T-helper 1 cell treated with Interleukin-12 subunit alpha and Interleukin-12 subunit beta and Interleukin-4 antibody, amounts not matched to agents 30 μg/mL and 1 μg/mL, for 36 hours (primary cell): ENCODE measurements around the gene GMPR2.
"Not testable (repeated sequence)": the region's sequence is repeated elsewhere in the genome, so short reads cannot be mapped to it uniquely, and the experiment has no call there.

ENCODE experiments used
- H3K27ac Mint-ChIP-seq: one replicate; pipeline ENCODE4 v1.8.0; 2021; ENCODE audit warnings: mild to moderate bottlenecking, mixed read lengths
- H3K27me3 Mint-ChIP-seq: one replicate; pipeline ENCODE4 v1.8.0; 2021; ENCODE audit warnings: low read depth, mixed read lengths
- H3K36me3 Mint-ChIP-seq: one replicate; pipeline ENCODE4 v1.8.0; 2021; ENCODE audit warnings: low read depth, mixed read lengths
- H3K4me1 Mint-ChIP-seq: one replicate; pipeline ENCODE4 v1.8.0; 2021; ENCODE audit warnings: low read depth, mixed read lengths
- H3K4me3 Mint-ChIP-seq: one replicate; pipeline ENCODE4 v1.8.0; 2021; ENCODE audit warnings: mild to moderate bottlenecking, moderate library complexity, mixed read lengths
- H3K9me3 Mint-ChIP-seq: one replicate; pipeline ENCODE4 v1.8.0; 2021; ENCODE audit warnings: mixed read lengths

Gene GMPR2

GRCh38 chr14:24194873-24195185, 37.9 kb upstream of the GMPR2 start:
- H3K36me3 Mint-ChIP-seq: peaks cover 43% of the 10 kb centered on the region
- H3K9me3 Mint-ChIP-seq: no peaks in the 10 kb centered on the region
- peak overlapping the region; percentile 98 for H3K4me3 Mint-ChIP-seq
- peaks cover 56% of the 10 kb centered on the region for H3K4me1 Mint-ChIP-seq
- H3K27ac Mint-ChIP-seq: peak overlapping the region; percentile 90
- H3K27me3 Mint-ChIP-seq: no peaks in the 10 kb centered on the region

- peaks cover 50% of the 10 kb centered on the region for H3K4me1 Mint-ChIP-seq
- H3K27me3 Mint-ChIP-seq: no peaks in the 10 kb centered on the region
- peaks cover 41% of the 10 kb centered on the region for H3K36me3 Mint-ChIP-seq
- H3K9me3 Mint-ChIP-seq: no peaks in the 10 kb centered on the region
- peak within 1 kb of the TSS; percentile 98 for H3K4me3 Mint-ChIP-seq
- H3K27ac Mint-ChIP-seq: peak within 1 kb of the TSS; percentile 96
Measured at GRCh38 chr14:24195186-24196070, 37.3 kb upstream of the GMPR2 start, which contains the start of gene TM9SF1. TM9SF1 (minus strand) TSS chr14:24195441; CDS start chr14:24195019, 422 bp downstream.

- H3K36me3 Mint-ChIP-seq: peaks cover 43% of the 10 kb centered on the region
- no peaks in the 10 kb centered on the region for H3K27me3 Mint-ChIP-seq
- H3K4me1 Mint-ChIP-seq: peaks cover 49% of the 10 kb centered on the region
Measured at GRCh38 chr14:24196071-24197055, 36.4 kb upstream of the GMPR2 start.

GRCh38 chr14:24197056-24197450, 35.7 kb upstream of the GMPR2 start:
- Mint-ChIP-seq H3K36me3 (peaks cover 43% of the 10 kb centered on the region), H3K4me1 (peaks cover 45% of the 10 kb centered on the region), H3K4me3 (peak overlapping the region; percentile 98), H3K9me3 (peaks cover 8% of the 10 kb centered on the region), H3K27ac (peak overlapping the region; percentile 83), H3K27me3 (no peaks in the 10 kb centered on the region)

More at GRCh38 chr14:24196071-24197055, 36.4 kb upstream of the GMPR2 start:
- peaks cover under 1% of the 10 kb centered on the region for H3K9me3 Mint-ChIP-seq
- H3K4me3 Mint-ChIP-seq: peak overlapping the region; percentile 98
- peak overlapping the region; percentile 96 for H3K27ac Mint-ChIP-seq

- peaks cover 44% of the 10 kb centered on the region for H3K36me3 Mint-ChIP-seq
- H3K9me3 Mint-ChIP-seq: peaks cover 16% of the 10 kb centered on the region
- H3K4me3 Mint-ChIP-seq: peak overlapping the region; percentile 29
- H3K27ac Mint-ChIP-seq: peak overlapping the region; percentile 34
- H3K4me1 Mint-ChIP-seq: peaks cover 37% of the 10 kb centered on the region
- H3K27me3 Mint-ChIP-seq: no peaks in the 10 kb centered on the region
Measured at GRCh38 chr14:24198814-24199524, 33.8 kb upstream of the GMPR2 start.

- H3K4me3 Mint-ChIP-seq, H3K27ac Mint-ChIP-seq, H3K27me3 Mint-ChIP-seq: not testable (repeated sequence)
- Mint-ChIP-seq H3K36me3 (peaks cover 59% of the 10 kb centered on the region), H3K9me3 (peaks cover 16% of the 10 kb centered on the region), H3K4me1 (peaks cover 19% of the 10 kb centered on the region)
Measured at GRCh38 chr14:24202538-24202937, 30.2 kb upstream of the GMPR2 start.

GRCh38 chr14:24203249-24203886, 29.4 kb upstream of the GMPR2 start:
- not testable (repeated sequence) for H3K27me3 Mint-ChIP-seq, H3K4me3 Mint-ChIP-seq, H3K27ac Mint-ChIP-seq
- H3K9me3 Mint-ChIP-seq: peaks cover 16% of the 10 kb centered on the region
- H3K4me1 Mint-ChIP-seq: peaks cover 19% of the 10 kb centered on the region
- H3K36me3 Mint-ChIP-seq: peaks cover 64% of the 10 kb centered on the region

GRCh38 chr14:24204163-24205146, 28.3 kb upstream of the GMPR2 start:
- peaks cover 16% of the 10 kb centered on the region for H3K9me3 Mint-ChIP-seq
- H3K27me3 Mint-ChIP-seq: no peaks in the 10 kb centered on the region
- H3K4me3 Mint-ChIP-seq: no peak overlapping the region
- peaks cover 10% of the 10 kb centered on the region for H3K4me1 Mint-ChIP-seq
- no peak overlapping the region for H3K27ac Mint-ChIP-seq
- H3K36me3 Mint-ChIP-seq: peaks cover 62% of the 10 kb centered on the region

GRCh38 chr14:24206260-24207103, 26.2 kb upstream of the GMPR2 start:
- H3K27me3 Mint-ChIP-seq: no peaks in the 10 kb centered on the region
- H3K9me3 Mint-ChIP-seq: peaks cover 13% of the 10 kb centered on the region
- H3K27ac Mint-ChIP-seq: peak overlapping the region; percentile 52
- H3K36me3 Mint-ChIP-seq: peaks cover 69% of the 10 kb centered on the region
- H3K4me3 Mint-ChIP-seq: no peak overlapping the region
- peaks cover 15% of the 10 kb centered on the region for H3K4me1 Mint-ChIP-seq

GRCh38 chr14:24207104-24207551, 25.6 kb upstream of the GMPR2 start:
- Mint-ChIP-seq H3K27me3 (no peaks in the 10 kb centered on the region), H3K9me3 (peaks cover 7% of the 10 kb centered on the region), H3K4me1 (peaks cover 17% of the 10 kb centered on the region), H3K27ac (peak overlapping the region; percentile 52), H3K36me3 (peaks cover 67% of the 10 kb centered on the region), H3K4me3 (no peak overlapping the region)

GRCh38 chr14:24207625-24208024, 25.1 kb upstream of the GMPR2 start:
- Mint-ChIP-seq H3K27ac (no peak overlapping the region), H3K4me3 (no peak overlapping the region), H3K4me1 (peaks cover 17% of the 10 kb centered on the region), H3K36me3 (peaks cover 63% of the 10 kb centered on the region), H3K27me3 (no peaks in the 10 kb centered on the region), H3K9me3 (peaks cover 5% of the 10 kb centered on the region)

- H3K36me3 Mint-ChIP-seq: peaks cover 46% of the 10 kb centered on the region
- peak overlapping the region; percentile 70 for H3K27ac Mint-ChIP-seq
- H3K4me1 Mint-ChIP-seq: peaks cover 39% of the 10 kb centered on the region
- H3K27me3 Mint-ChIP-seq: no peaks in the 10 kb centered on the region
- H3K4me3 Mint-ChIP-seq: peak overlapping the region; percentile 23
- no peaks in the 10 kb centered on the region for H3K9me3 Mint-ChIP-seq
Measured at GRCh38 chr14:24211311-24211710, 21.4 kb upstream of the GMPR2 start.
